Measurements from ENCODE around the gene PSMF1.

DNA sequence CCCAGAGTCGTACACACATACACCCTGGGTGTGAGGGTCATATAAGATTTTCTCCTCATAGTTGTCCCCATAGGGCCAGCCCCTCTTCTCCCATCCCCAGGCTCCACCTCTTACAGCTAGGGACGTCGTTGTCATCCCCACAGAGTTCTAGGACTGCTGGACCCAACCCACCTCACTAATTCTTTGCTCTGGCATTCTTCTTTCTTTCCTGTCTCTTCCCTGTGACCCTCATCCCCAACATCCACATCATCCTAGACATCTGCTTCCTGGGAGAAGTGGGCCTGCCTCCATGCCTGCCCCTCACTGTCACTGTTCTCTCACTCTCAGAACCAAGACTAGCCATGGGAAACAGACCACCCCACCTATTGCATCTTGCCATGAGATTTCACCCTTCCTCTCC is 1.1 kb downstream of the PSMF1 start:
- no peak for TF ChIP-seq NFRKB (IDR thresholded peaks at IDR 0.05)
- no peak for TF ChIP-seq TARDBP (IDR thresholded peaks at IDR 0.05)
- no peak for TF ChIP-seq HDGF (IDR thresholded peaks at IDR 0.05; ENCODE audit: borderline replicate concordance)
- no peak for TF ChIP-seq ELF4 (IDR thresholded peaks at IDR 0.05)
- no peak for TF ChIP-seq CTBP1 (IDR thresholded peaks at IDR 0.05; ENCODE audit: borderline replicate concordance)
- no peak for TF ChIP-seq ZNF384 (IDR thresholded peaks at IDR 0.05)
- TF ChIP-seq SP1 (IDR thresholded peaks at IDR 0.05), result no peak
- TF ChIP-seq, protein P1, sequence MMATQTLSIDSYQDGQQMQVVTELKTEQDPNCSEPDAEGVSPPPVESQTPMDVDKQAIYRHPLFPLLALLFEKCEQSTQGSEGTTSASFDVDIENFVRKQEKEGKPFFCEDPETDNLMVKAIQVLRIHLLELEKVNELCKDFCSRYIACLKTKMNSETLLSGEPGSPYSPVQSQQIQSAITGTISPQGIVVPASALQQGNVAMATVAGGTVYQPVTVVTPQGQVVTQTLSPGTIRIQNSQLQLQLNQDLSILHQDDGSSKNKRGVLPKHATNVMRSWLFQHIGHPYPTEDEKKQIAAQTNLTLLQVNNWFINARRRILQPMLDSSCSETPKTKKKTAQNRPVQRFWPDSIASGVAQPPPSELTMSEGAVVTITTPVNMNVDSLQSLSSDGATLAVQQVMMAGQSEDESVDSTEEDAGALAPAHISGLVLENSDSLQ (IDR thresholded peaks at IDR 0.05), result no peak
- TF ChIP-seq FOXA1 (IDR thresholded peaks at IDR 0.05), result no peak
- no peak for TF ChIP-seq LEF1 (IDR thresholded peaks at IDR 0.05; ENCODE audit: borderline replicate concordance)
- no peak for TF ChIP-seq FOXM1 (IDR thresholded peaks at IDR 0.05; ENCODE audit: borderline replicate concordance)
- no peak for TF ChIP-seq BHLHE40 (IDR thresholded peaks at IDR 0.05; ENCODE audit: borderline replicate concordance)
- no peak for TF ChIP-seq ARNT (IDR thresholded peaks at IDR 0.05)
